Colonic mucosa (tissue), 4 donors: ENCODE results near the gene BCL7A. TPM values are rescaled to one million over a fixed set of nuclear protein-coding genes. Genes with fewer than 3 reads are reported as not detected.
A peak's percentile ranks its signal among the peaks of the same experiment; 100 is the strongest.

Experiments
- DNase-seq: peaks from one replicate; pipeline ENCODE4 v3.0.0-alpha.2; 2020
- H3K27ac ChIP-seq: fragments of 200-600 bp; one replicate; pipeline ENCODE4 v1.8.0; 2021
- H3K27me3 ChIP-seq: fragments of 200-600 bp; one replicate; pipeline ENCODE4 v1.8.0; 2021
- H3K36me3 ChIP-seq: fragments of 200-600 bp; one replicate; pipeline ENCODE4 v1.8.0; 2021
- H3K4me1 ChIP-seq: fragments of 200-600 bp; one replicate; pipeline ENCODE4 v1.8.0; 2021; ENCODE audit warnings: mild to moderate bottlenecking
- H3K4me3 ChIP-seq: fragments of 200-600 bp; one replicate; pipeline ENCODE4 v1.8.0; 2021
- H3K9ac ChIP-seq, 2 donors: one replicate each; pipeline ENCODE4 v1.7.0; 2013; ENCODE audit warnings: control low read depth in 2 of 2, low read depth in 2 of 2, low read length in 2 of 2
- H3K9me3 ChIP-seq: fragments of 200-600 bp; one replicate; pipeline ENCODE4 v1.8.0; 2021
- intact Hi-C: fragments of 100-400 bp; cut with DNase I; formaldehyde crosslinking; loops from one replicate; pipeline ENCODE4 v1.14.1; 2022
- total RNA-seq, 2 donors: library from RNA; stranded (reverse); fragmentation: NEBNext Ultra II Directional in 1 of 2; extraction: Animal tissue kit (Norgen Biotek cat#: 25700) in 1 of 2; gene quantifications; one replicate each; pipeline ENCODE4 v1.2.1, GENCODE V29; 2021
- TF ChIP-seq, protein P1 (sequence below): fragments of 200-600 bp; IDR thresholded peaks from one replicate; pipeline ENCODE4 v1.8.0; 2022; ENCODE audit warnings: antibody characterized with exemption, mild to moderate bottlenecking
- donor health status: healthy.
- donor health status: DM: no; HTN: no; CAD: no.
- donor health status: DM: no; HTN: no; CAD: no.

BCL7A gene
- total RNA-seq, 2 donors from 2014 or later, result 7.0 to 10.0 TPM

DNA sequence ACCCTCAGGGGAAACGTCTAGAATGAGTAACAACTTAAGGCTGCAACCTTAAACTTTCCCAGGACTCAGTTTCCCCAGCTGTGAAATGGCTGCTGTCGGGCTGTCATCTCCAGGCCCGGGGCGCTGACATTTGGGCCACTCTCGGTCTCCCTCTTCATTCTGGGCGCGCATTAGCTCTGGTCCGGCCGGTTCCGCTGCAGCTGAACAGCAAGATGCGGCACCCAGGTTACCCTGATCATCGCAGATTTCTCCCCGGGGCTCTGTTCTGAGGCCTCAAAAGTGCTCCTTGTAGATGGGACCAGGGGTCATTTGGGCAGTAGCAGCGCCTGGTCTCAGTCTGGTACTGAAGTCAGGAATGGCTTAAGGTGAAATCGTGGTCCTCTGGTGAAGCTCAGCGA is 890 bp upstream of the BCL7A start:
- intact Hi-C loops, result loop anchor here (10.0 kb wide), 1 partner anchor 96 kb away; no protein-coding TSS in a partner anchor
- peak overlapping the region in 1 of 2 donors; percentile 55 for H3K9ac ChIP-seq

DNA sequence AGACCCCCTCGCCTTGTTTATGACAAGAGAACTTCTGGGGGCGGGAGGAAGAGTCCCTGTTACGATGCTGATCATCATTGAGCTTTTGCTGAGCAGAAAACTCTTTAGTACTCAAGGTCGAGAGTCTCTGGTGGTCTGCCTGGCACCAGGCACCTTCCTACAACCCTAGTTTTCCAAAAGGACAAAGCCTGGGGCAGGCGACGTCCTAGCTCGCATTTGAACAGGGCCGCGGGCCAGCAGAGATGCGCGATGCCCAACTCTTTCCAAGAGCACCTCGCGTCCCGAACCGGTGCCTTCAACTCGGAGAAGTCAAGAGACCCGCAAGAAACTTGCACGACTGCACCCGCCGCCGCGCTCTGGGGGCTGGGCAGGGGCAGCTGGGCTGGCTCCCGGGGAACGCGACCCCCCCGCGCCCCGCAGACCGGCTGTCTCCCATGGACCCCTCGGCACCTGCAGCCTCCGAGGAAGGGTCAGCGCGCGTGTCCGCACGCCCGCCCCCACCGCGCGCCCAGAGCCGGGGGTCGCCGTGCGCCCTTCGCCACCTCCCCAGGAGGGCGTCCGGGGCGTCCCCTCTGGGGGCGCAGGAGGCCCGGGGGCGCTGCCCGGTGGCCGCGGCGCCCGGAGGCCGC is 377 bp upstream of the BCL7A start:
- peak; percentile 40 for DNase-seq
- Histone ChIP-seq H3K9ac (peak overlapping the region; percentile 55 to 66), H3K4me3 (peak overlapping the region; percentile 54), H3K4me1 (no peaks in the 10 kb centered on the region), H3K36me3 (no peaks in the 10 kb centered on the region), H3K27ac (no peak overlapping the region), H3K9me3 (no peaks in the 10 kb centered on the region), H3K27me3 (no peaks in the 10 kb centered on the region)
- intact Hi-C loops, result loop anchor here (10.0 kb wide), 1 partner anchor 97 kb away; no protein-coding TSS in a partner anchor
- TF ChIP-seq, protein P1, sequence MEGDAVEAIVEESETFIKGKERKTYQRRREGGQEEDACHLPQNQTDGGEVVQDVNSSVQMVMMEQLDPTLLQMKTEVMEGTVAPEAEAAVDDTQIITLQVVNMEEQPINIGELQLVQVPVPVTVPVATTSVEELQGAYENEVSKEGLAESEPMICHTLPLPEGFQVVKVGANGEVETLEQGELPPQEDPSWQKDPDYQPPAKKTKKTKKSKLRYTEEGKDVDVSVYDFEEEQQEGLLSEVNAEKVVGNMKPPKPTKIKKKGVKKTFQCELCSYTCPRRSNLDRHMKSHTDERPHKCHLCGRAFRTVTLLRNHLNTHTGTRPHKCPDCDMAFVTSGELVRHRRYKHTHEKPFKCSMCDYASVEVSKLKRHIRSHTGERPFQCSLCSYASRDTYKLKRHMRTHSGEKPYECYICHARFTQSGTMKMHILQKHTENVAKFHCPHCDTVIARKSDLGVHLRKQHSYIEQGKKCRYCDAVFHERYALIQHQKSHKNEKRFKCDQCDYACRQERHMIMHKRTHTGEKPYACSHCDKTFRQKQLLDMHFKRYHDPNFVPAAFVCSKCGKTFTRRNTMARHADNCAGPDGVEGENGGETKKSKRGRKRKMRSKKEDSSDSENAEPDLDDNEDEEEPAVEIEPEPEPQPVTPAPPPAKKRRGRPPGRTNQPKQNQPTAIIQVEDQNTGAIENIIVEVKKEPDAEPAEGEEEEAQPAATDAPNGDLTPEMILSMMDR, result no peak

More for the DNA sequence above, 890 bp upstream of the BCL7A start:
- Histone ChIP-seq H3K27ac (no peak overlapping the region), H3K36me3 (no peaks in the 10 kb centered on the region), H3K4me1 (no peaks in the 10 kb centered on the region), H3K9me3 (no peaks in the 10 kb centered on the region), H3K27me3 (no peaks in the 10 kb centered on the region), H3K4me3 (no peak overlapping the region)
- DNase-seq, result no peak
- TF ChIP-seq, protein P1, result no peak

DNA sequence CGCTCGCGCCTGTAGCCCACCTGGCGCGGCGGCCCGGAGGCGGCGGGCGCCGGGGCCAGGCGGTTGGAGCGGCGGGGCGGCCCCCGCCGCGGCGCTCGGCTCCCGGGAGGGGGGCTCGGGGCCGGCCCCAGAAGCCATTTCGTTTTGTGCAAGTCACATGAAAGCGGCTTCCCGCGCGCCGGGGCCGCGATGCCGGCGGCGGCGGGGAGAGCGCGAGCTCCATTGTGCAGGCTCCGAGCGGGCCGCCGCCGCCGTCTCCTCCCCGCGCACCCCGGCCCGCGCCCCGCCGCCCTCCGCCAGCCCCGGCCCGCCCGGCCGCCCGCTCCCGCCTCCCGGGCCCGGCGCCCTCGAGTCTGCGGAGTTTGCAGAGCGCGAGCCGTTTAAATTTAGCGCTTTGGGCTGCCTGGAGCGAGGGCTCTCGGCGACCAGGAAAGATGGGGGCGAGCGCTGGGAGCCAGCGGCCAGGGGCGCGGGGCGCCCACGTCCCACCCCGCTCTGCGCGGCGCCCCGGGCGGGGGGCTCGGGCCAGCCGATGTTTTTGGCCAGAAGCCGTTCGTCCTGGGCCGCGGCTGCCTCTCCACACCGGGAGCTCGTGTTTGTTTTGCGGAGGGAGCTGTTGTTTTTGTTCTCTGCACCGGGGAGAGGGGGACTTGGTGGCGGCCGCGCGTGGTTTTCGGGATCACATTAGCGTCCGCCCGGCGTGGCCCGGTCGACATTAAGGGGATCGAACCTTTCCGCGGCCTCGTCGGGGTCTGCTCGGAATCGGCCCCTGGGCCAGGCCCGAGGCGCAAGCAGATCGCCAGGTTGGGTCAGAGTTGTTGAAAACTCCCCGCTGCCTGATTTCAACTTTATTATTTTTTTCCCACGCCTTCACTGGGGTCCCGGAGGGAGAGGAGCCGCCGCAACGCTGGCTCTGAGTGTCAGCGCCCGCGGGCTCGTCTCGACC is 982 bp downstream of the BCL7A start:
- Histone ChIP-seq H3K4me3 (peak overlapping the region; percentile 59), H3K27me3 (no peaks in the 10 kb centered on the region), H3K4me1 (no peaks in the 10 kb centered on the region), H3K27ac (peak overlapping the region; percentile 37), H3K9ac (peak overlapping the region; percentile 66 to 81), H3K36me3 (no peaks in the 10 kb centered on the region), H3K9me3 (no peaks in the 10 kb centered on the region)
- TF ChIP-seq, protein P1, result no peak
- intact Hi-C loops, result loop anchor here (10.0 kb wide), 1 partner anchor 98 kb away; no protein-coding TSS in a partner anchor
- DNase-seq, result peak; percentile 31

DNA sequence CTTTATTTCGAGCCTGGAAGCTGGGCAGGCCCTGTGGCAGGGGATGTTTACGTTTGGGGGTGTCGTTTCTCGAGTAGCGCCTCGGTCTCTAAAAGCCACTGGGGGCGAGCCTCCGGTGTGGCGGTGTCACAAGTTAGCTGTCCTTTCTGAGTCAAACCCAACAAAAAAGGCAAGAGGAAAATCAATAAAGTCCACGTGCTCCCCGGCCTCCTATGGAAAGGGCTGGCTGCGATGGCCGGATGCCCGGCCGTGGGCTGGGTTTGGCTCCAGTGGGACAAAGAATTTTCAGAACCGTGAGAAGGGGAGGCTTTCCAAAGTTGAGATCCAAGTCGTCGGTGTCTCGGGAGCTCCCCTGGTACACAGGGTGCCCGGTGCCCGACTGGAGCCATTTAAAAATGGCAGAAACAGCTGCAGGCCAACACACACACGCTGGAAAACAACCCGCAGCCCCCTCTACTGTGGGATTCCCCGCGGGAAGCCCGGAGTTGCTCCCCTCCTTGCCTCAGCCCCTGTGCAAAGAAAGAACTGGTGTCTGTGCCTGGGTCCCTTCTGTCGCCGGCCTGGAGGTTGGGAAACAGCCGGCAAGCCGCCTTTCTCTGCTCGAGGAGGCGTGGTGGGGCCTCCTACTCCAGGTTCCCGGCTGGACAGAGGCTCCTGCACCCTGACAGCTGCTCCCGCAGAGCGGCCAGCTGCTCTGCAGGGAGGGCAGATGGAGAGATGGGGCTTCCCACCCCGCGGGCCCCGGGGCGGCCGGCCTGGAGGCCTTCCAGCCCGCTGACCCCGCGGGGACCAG is 1.9 kb downstream of the BCL7A start:
- H3K9me3 ChIP-seq, result no peaks in the 10 kb centered on the region
- no peaks in the 10 kb centered on the region for H3K36me3 ChIP-seq
- TF ChIP-seq, protein P1, result no peak
- DNase-seq, result peak; percentile 72
- peak overlapping the region; percentile 37 for H3K27ac ChIP-seq
- intact Hi-C loops, result loop anchor here (10.0 kb wide), 1 partner anchor 99 kb away; no protein-coding TSS in a partner anchor
- H3K27me3 ChIP-seq, result no peaks in the 10 kb centered on the region
- peak overlapping the region; percentile 59 for H3K4me3 ChIP-seq
- H3K4me1 ChIP-seq, result no peaks in the 10 kb centered on the region
- H3K9ac ChIP-seq, result peak overlapping the region; percentile 66 to 81
